HL-60 (cell line): ENCODE results near the gene ABCD1.
"Not testable (repeated sequence)": the region's sequence is repeated elsewhere in the genome, so short reads cannot be mapped to it uniquely, and the experiment has no call there.

ENCODE experiments used
- DNase-seq, 2 experiments: peaks; one replicate each; pipeline ENCODE4 v3.0.0-alpha.2; 2010 to 2020; ENCODE audit warnings: low read depth in 1 of 2, low spot score in 1 of 2
- H3K27ac ChIP-seq: fragments of 250-450 bp; sonication (Bioruptor Pico); replicated peaks from 2 replicates; pipeline ENCODE4 v1.5.1; 2020; ENCODE audit warnings: mild to moderate bottlenecking, moderate library complexity
- H3K27me3 ChIP-seq: fragments of 250-450 bp; sonication (Bioruptor Pico); 2 replicates; pipeline ENCODE4 v1.5.1; 2021; ENCODE audit warnings: mild to moderate bottlenecking, moderate library complexity; ENCODE audit not compliant: insufficient read depth, poor library complexity, severe bottlenecking
- H3K4me3 ChIP-seq: replicated peaks from 2 replicates; pipeline ENCODE4 v1.5.1; 2011; ENCODE audit warnings: mild to moderate bottlenecking, control low read depth, low read length; ENCODE audit not compliant: insufficient read depth
- GABPA ChIP-seq: IDR thresholded peaks from 2 replicates; pipeline ENCODE4 v1.6.1; 2012; ENCODE audit warnings: low read depth
- POLR2AphosphoS5 ChIP-seq: IDR thresholded peaks from 2 replicates; pipeline ENCODE4 v1.6.1; 2012; ENCODE audit warnings: low read depth
- SPI1 ChIP-seq: IDR thresholded peaks from 2 replicates; pipeline ENCODE4 v1.6.1; 2012; ENCODE audit warnings: low read depth, mild to moderate bottlenecking, borderline replicate concordance
- TF ChIP-seq, protein P1 (sequence below): IDR thresholded peaks from 2 replicates; pipeline ENCODE4 v1.6.1; 2012; ENCODE audit warnings: low read depth; ENCODE audit not compliant: insufficient replicate concordance
- TF ChIP-seq, protein P2 (sequence below): IDR thresholded peaks from one replicate; pipeline ENCODE4 v1.5.1; 2011; ENCODE audit warnings: low read length, control low read depth, inconsistent platforms; ENCODE audit not compliant: insufficient read depth

The ABCD1 gene

DNA sequence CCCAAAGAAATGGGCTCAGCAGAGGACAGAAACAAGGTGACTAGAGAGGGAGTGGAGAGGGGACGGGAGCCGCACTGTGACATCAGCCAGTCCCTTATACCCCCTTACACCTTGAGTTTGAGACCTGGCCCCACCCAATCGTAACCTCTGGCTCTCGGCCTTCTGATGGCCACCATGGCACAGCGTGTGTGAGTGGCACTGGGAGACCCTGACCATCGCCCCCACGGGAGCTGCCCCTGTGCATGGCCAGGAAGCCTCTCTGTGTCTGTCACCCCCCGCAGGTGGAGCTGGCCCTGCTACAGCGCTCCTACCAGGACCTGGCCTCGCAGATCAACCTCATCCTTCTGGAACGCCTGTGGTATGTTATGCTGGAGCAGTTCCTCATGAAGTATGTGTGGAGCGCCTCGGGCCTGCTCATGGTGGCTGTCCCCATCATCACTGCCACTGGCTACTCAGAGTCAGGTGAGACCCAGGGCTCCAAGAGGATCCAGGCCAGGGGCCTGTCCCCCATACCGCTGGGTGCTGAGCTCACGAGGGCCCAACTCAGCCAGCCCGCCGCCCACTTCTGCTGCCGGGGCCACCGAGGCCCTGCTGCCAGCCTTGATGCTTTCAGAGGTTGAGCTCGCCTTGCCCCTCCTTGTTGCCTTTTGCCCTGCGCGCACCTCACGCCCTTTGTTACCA, 4.4 kb downstream of the ABCD1 start:
- Histone ChIP-seq H3K27me3 (no peaks in the 10 kb centered on the region), H3K27ac (no peak overlapping the region), H3K4me3 (no peak overlapping the region)
- no peak for TF ChIP-seq SPI1
- TF ChIP-seq, protein P1, sequence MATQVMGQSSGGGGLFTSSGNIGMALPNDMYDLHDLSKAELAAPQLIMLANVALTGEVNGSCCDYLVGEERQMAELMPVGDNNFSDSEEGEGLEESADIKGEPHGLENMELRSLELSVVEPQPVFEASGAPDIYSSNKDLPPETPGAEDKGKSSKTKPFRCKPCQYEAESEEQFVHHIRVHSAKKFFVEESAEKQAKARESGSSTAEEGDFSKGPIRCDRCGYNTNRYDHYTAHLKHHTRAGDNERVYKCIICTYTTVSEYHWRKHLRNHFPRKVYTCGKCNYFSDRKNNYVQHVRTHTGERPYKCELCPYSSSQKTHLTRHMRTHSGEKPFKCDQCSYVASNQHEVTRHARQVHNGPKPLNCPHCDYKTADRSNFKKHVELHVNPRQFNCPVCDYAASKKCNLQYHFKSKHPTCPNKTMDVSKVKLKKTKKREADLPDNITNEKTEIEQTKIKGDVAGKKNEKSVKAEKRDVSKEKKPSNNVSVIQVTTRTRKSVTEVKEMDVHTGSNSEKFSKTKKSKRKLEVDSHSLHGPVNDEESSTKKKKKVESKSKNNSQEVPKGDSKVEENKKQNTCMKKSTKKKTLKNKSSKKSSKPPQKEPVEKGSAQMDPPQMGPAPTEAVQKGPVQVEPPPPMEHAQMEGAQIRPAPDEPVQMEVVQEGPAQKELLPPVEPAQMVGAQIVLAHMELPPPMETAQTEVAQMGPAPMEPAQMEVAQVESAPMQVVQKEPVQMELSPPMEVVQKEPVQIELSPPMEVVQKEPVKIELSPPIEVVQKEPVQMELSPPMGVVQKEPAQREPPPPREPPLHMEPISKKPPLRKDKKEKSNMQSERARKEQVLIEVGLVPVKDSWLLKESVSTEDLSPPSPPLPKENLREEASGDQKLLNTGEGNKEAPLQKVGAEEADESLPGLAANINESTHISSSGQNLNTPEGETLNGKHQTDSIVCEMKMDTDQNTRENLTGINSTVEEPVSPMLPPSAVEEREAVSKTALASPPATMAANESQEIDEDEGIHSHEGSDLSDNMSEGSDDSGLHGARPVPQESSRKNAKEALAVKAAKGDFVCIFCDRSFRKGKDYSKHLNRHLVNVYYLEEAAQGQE, result no peak
- TF ChIP-seq, protein P2, sequence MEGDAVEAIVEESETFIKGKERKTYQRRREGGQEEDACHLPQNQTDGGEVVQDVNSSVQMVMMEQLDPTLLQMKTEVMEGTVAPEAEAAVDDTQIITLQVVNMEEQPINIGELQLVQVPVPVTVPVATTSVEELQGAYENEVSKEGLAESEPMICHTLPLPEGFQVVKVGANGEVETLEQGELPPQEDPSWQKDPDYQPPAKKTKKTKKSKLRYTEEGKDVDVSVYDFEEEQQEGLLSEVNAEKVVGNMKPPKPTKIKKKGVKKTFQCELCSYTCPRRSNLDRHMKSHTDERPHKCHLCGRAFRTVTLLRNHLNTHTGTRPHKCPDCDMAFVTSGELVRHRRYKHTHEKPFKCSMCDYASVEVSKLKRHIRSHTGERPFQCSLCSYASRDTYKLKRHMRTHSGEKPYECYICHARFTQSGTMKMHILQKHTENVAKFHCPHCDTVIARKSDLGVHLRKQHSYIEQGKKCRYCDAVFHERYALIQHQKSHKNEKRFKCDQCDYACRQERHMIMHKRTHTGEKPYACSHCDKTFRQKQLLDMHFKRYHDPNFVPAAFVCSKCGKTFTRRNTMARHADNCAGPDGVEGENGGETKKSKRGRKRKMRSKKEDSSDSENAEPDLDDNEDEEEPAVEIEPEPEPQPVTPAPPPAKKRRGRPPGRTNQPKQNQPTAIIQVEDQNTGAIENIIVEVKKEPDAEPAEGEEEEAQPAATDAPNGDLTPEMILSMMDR, result no peak
- TF ChIP-seq POLR2AphosphoS5, result no peak
- TF ChIP-seq GABPA, result no peak
- DNase-seq, result no peak

DNA sequence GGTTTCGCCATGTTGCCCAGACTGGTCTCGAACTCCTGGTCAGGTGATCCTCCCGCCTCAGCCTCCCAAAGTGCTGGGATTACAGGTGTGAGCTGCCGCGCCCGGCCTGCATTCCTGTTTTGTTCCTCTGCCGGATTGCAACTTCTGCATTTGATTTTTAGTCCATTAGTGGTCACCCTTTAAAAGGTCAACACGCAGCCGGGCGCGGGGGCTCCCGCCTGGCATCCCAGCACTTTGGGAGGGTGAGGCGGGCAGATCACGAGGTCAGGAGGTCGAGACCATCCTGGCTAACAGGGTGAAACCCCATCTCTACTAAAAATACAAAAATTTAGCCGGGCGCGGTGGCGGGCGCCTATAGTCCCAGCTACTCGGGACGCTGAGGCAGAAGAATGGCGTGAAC, 5.5 kb downstream of the ABCD1 start:
- H3K4me3 ChIP-seq, H3K27me3 ChIP-seq, H3K27ac ChIP-seq, DNase-seq: not testable (repeated sequence)

DNA sequence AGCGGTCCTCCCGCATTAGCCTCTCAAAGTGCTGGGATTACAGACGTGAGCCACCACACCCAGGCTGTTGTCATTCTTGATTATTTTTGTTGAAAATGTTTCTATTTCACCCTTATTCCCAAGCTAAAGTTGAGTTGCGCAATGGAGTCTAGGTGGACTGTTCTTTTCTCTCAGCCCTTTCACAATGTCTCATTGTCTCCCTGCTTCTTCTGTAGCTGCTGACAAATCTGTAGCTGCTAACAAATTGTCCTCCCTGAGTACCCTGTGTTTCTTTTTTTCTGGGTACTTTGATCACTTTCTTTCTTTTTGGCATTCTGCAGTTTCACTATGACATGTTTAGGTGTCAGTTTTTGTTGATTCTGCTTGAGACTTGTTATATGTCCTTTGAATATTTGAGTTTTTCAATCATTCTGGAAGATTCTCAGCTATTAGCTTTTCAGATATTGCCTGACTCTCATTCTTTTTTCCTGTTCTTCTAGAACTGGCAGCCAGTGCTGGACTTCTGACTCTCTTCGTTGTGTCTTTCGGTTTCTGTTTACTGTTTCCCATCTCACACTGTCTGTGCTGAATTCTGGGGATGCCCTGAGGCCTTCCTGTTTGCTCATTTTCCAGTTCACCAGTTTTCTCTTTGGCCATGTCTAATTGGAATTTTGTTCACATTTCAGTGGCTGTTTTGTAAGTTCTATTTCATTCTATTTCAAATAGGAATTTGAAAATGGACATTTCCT, 6.6 kb downstream of the ABCD1 start:
- H3K27me3 ChIP-seq, result no peaks in the 10 kb centered on the region
- peak in 1 of 2 experiments; percentile 13 for DNase-seq
- TF ChIP-seq, protein P1, result no peak
- TF ChIP-seq SPI1, result no peak
- TF ChIP-seq, protein P2, result no peak
- TF ChIP-seq GABPA, result no peak
- no peak for TF ChIP-seq POLR2AphosphoS5
- H3K27ac ChIP-seq, result no peak overlapping the region
- no peak overlapping the region for H3K4me3 ChIP-seq

DNA sequence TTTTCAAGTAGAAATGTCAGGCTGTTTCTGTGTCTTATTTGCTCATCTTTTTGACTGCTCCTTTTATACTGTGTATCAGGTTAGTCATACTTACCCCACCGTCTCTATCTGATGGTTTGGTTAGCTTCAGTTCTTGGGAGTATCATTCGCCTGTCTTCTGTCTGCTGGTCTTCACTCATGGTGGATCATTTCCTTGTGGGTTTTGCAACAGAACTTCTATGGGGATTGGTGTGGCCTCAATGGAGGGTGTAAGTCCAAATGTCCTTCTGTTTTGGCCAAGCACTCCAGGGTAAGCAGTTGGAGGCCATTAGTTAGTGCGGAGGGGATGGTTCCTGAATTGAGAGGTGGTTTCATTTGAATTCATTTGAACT, 7.2 kb downstream of the ABCD1 start:
- no peak overlapping the region for H3K4me3 ChIP-seq
- DNase-seq, result no peak
- H3K27ac ChIP-seq, result no peak overlapping the region
- TF ChIP-seq POLR2AphosphoS5 (no peak), SPI1 (no peak), GABPA (no peak)
- TF ChIP-seq, protein P1, result no peak
- TF ChIP-seq, protein P2, result no peak
- H3K27me3 ChIP-seq, result no peaks in the 10 kb centered on the region
